ENCODE data around the gene SPSB3.

The SPSB3 gene

GRCh38 chr16:1792836-1793577, 10.6 kb upstream of the SPSB3 start:
- 97% methylated on average over 24 of the region's 33 CpGs for WGBS (ENCODE audit: insufficient coverage)
- POLR2A ChIA-PET, result no interaction called here

GRCh38 chr16:1791943-1792812, 9.8 kb upstream of the SPSB3 start:
- Histone ChIP-seq H3K4me3 (ENCODE audit: control insufficient read depth in 1 of 7, extremely low read depth in 1 of 7, insufficient read depth in 4 of 7, low read depth in 2 of 7, low read length in 6 of 7) (no peak overlapping the region), H3K4me1 (ENCODE audit: control extremely low read depth in 1 of 4, control insufficient read depth in 4 of 4, insufficient read depth in 4 of 4, low read length in 3 of 4) (no peaks in the 10 kb centered on the region), H3K9me3 (ENCODE audit: control extremely low read depth in 1 of 5, control insufficient read depth in 4 of 5, insufficient read depth in 2 of 5, low read depth in 1 of 5, low read length in 4 of 5) (peaks cover 0 to under 1% (median 0%) of the 10 kb centered on the region in 5 experiments), H3K27me3 (replicated peaks in 2 of 5; ENCODE audit: control insufficient read depth in 4 of 5, insufficient read depth in 5 of 5, low read length in 4 of 5) (no peaks in the 10 kb centered on the region), H3K36me3 (ENCODE audit: control insufficient read depth in 4 of 4, insufficient read depth in 4 of 4, low read length in 3 of 4) (peaks cover 0 to 48% (median 27%) of the 10 kb centered on the region in 4 experiments), H3K27ac (ENCODE audit: insufficient read depth in 1 of 2, low read depth in 1 of 2, low read length in 2 of 2, poor library complexity in 1 of 2, severe bottlenecking in 2 of 2) (no peak overlapping the region)
- no peak for DNase-seq
- 96% methylated on average over 59 of the region's 59 CpGs for WGBS (ENCODE audit: insufficient coverage)
- ChIA-PET POLR2A (no interaction called here), CTCF (no interaction called here)

More at GRCh38 chr16:1792836-1793577, 10.6 kb upstream of the SPSB3 start:
- Histone ChIP-seq H3K9me3 (ENCODE audit: control extremely low read depth in 1 of 5, control insufficient read depth in 4 of 5, insufficient read depth in 2 of 5, low read depth in 1 of 5, low read length in 4 of 5) (peaks cover 0 to 4% (median 2%) of the 10 kb centered on the region in 5 experiments), H3K27me3 (replicated peaks in 2 of 5; ENCODE audit: control insufficient read depth in 4 of 5, insufficient read depth in 5 of 5, low read length in 4 of 5) (no peaks in the 10 kb centered on the region), H3K27ac (ENCODE audit: insufficient read depth in 1 of 2, low read depth in 1 of 2, low read length in 2 of 2, poor library complexity in 1 of 2, severe bottlenecking in 2 of 2) (no peak overlapping the region), H3K36me3 (ENCODE audit: control insufficient read depth in 4 of 4, insufficient read depth in 4 of 4, low read length in 3 of 4) (peaks cover 0 to 40% (median 22%) of the 10 kb centered on the region in 4 experiments), H3K4me1 (ENCODE audit: control extremely low read depth in 1 of 4, control insufficient read depth in 4 of 4, insufficient read depth in 4 of 4, low read length in 3 of 4) (no peaks in the 10 kb centered on the region), H3K4me3 (ENCODE audit: control insufficient read depth in 1 of 7, extremely low read depth in 1 of 7, insufficient read depth in 4 of 7, low read depth in 2 of 7, low read length in 6 of 7) (no peak overlapping the region)
- DNase-seq, result no peak
- CTCF ChIA-PET, result no interaction called here

DNA sequence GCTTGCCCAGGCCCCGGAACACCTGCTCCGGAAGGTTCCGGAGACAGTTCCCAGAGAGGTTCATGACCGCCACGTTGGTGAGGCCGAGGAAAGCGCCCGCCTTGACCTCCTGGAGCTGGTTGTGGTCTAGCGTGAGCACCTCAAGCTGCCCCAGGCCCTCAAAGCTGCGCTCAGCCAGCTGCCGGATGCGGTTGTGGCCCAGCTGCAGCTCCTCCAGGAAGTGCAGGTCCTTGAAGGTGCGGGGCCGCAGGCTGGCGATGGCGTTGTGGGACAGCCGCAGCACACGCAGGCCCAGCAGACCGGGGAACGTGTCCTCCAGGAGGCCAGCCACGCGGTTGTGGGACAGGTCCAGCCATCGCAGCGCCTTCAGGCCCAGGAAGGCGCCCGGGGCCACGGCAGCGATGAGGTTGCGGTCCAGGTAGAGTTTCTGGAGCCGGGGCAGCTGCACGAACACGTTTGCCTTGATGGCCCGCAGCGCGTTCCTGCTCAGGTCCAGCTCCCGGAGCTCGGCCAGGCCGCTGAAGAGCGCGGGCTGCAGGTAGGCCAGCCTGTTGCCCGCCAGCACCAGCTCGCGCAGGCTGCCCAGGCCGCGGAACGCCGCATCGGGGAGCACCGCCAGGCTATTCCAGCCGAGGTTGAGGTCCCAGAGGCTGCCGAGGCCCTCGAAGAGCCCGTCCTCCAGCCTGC, 9.0 kb upstream of the SPSB3 start:
- DNase-seq, result no peak
- no peak overlapping the region for H3K27ac ChIP-seq (ENCODE audit: insufficient read depth in 1 of 2, low read depth in 1 of 2, low read length in 2 of 2, poor library complexity in 1 of 2, severe bottlenecking in 2 of 2)
- no peaks in the 10 kb centered on the region for H3K4me1 ChIP-seq (ENCODE audit: control extremely low read depth in 1 of 4, control insufficient read depth in 4 of 4, insufficient read depth in 4 of 4, low read length in 3 of 4)
- 97% methylated on average over 53 of the region's 53 CpGs for WGBS (ENCODE audit: insufficient coverage)
- H3K36me3 ChIP-seq (ENCODE audit: control insufficient read depth in 4 of 4, insufficient read depth in 4 of 4, low read length in 3 of 4), result peaks cover 0 to 56% (median 32%) of the 10 kb centered on the region in 4 experiments
- CTCF ChIA-PET, result interaction anchor here (0.8 kb wide), 1 partner anchor 57 kb away, joined by 3 read pairs; no protein-coding TSS in a partner anchor
- H3K4me3 ChIP-seq (ENCODE audit: control insufficient read depth in 1 of 7, extremely low read depth in 1 of 7, insufficient read depth in 4 of 7, low read depth in 2 of 7, low read length in 6 of 7), result no peak overlapping the region
- no peaks in the 10 kb centered on the region for H3K27me3 ChIP-seq (replicated peaks in 2 of 5; ENCODE audit: control insufficient read depth in 4 of 5, insufficient read depth in 5 of 5, low read length in 4 of 5)
- H3K9me3 ChIP-seq (ENCODE audit: control extremely low read depth in 1 of 5, control insufficient read depth in 4 of 5, insufficient read depth in 2 of 5, low read depth in 1 of 5, low read length in 4 of 5), result no peaks in the 10 kb centered on the region
- POLR2A ChIA-PET, result interaction anchor here (0.8 kb wide), 1 partner anchor 35 kb away, joined by 3 read pairs; the partner anchor contains the start of gene HAGH

DNA sequence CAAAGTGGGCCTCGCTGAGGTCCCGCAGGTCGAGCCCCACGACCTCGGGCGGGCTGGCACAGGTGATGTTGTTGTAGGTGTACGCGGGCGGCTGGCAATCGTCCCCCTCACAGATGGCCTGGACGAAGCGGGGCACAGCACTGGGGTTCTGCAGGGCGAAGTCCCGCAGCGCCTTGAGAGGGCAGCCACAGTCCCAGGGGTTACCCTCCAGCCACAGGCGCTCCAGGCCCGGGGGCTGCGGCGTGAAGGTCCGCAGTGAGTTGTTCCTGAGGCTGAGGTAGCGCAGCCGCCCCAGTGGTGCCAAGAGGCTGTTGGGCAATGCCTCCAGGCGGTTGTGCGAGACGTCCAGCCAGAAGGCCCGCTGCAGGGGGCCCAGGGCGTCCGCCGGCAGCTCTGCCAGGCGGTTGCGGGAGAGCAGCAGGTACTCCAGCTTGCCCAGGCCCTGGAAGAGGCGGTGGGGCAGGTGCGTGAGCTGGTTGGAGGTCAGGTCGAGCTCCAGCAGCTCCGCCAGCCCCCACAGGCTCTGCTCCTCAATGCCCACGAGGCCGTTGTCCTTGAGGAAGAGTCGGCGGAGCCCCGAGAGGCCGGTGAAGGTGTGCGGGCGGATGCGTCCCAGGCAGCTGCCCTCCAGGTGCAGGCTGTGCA, 8.4 kb upstream of the SPSB3 start:
- H3K27me3 ChIP-seq (replicated peaks in 2 of 5; ENCODE audit: control insufficient read depth in 4 of 5, insufficient read depth in 5 of 5, low read length in 4 of 5), result no peaks in the 10 kb centered on the region
- no peaks in the 10 kb centered on the region for H3K9me3 ChIP-seq (ENCODE audit: control extremely low read depth in 1 of 5, control insufficient read depth in 4 of 5, insufficient read depth in 2 of 5, low read depth in 1 of 5, low read length in 4 of 5)
- no peak for DNase-seq
- POLR2A ChIA-PET, result interaction anchor here (0.8 kb wide), 1 partner anchor 36 kb away, joined by 3 read pairs; the partner anchor contains the start of gene HAGH
- WGBS (ENCODE audit: insufficient coverage), result 97% methylated on average over 40 of the region's 44 CpGs
- no peak overlapping the region for H3K4me3 ChIP-seq (ENCODE audit: control insufficient read depth in 1 of 7, extremely low read depth in 1 of 7, insufficient read depth in 4 of 7, low read depth in 2 of 7, low read length in 6 of 7)
- peaks cover 0 to 62% (median 36%) of the 10 kb centered on the region in 4 experiments for H3K36me3 ChIP-seq (ENCODE audit: control insufficient read depth in 4 of 4, insufficient read depth in 4 of 4, low read length in 3 of 4)
- CTCF ChIA-PET, result interaction anchor here (0.8 kb wide), 1 partner anchor 58 kb away, joined by 3 read pairs; no protein-coding TSS in a partner anchor
- H3K27ac ChIP-seq (ENCODE audit: insufficient read depth in 1 of 2, low read depth in 1 of 2, low read length in 2 of 2, poor library complexity in 1 of 2, severe bottlenecking in 2 of 2), result no peak overlapping the region
- H3K4me1 ChIP-seq (ENCODE audit: control extremely low read depth in 1 of 4, control insufficient read depth in 4 of 4, insufficient read depth in 4 of 4, low read length in 3 of 4), result no peaks in the 10 kb centered on the region

GRCh38 chr16:1790261-1790610, 7.9 kb upstream of the SPSB3 start:
- Histone ChIP-seq H3K36me3 (ENCODE audit: control insufficient read depth in 4 of 4, insufficient read depth in 4 of 4, low read length in 3 of 4) (peaks cover 0 to 64% (median 36%) of the 10 kb centered on the region in 4 experiments), H3K9me3 (ENCODE audit: control extremely low read depth in 1 of 5, control insufficient read depth in 4 of 5, insufficient read depth in 2 of 5, low read depth in 1 of 5, low read length in 4 of 5) (no peaks in the 10 kb centered on the region), H3K4me1 (ENCODE audit: control extremely low read depth in 1 of 4, control insufficient read depth in 4 of 4, insufficient read depth in 4 of 4, low read length in 3 of 4) (no peaks in the 10 kb centered on the region), H3K4me3 (ENCODE audit: control insufficient read depth in 1 of 7, extremely low read depth in 1 of 7, insufficient read depth in 4 of 7, low read depth in 2 of 7, low read length in 6 of 7) (no peak overlapping the region), H3K27me3 (replicated peaks in 2 of 5; ENCODE audit: control insufficient read depth in 4 of 5, insufficient read depth in 5 of 5, low read length in 4 of 5) (no peaks in the 10 kb centered on the region), H3K27ac (ENCODE audit: insufficient read depth in 1 of 2, low read depth in 1 of 2, low read length in 2 of 2, poor library complexity in 1 of 2, severe bottlenecking in 2 of 2) (no peak overlapping the region)
- ChIA-PET CTCF (no interaction called here), POLR2A (no interaction called here)
- WGBS (ENCODE audit: insufficient coverage), result 93% methylated on average over 15 of the region's 15 CpGs
- DNase-seq, result no peak

GRCh38 chr16:1789643-1790045, 7.3 kb upstream of the SPSB3 start:
- Histone ChIP-seq H3K27me3 (replicated peaks in 2 of 5; ENCODE audit: control insufficient read depth in 4 of 5, insufficient read depth in 5 of 5, low read length in 4 of 5) (no peaks in the 10 kb centered on the region), H3K27ac (ENCODE audit: insufficient read depth in 1 of 2, low read depth in 1 of 2, low read length in 2 of 2, poor library complexity in 1 of 2, severe bottlenecking in 2 of 2) (no peak overlapping the region), H3K36me3 (ENCODE audit: control insufficient read depth in 4 of 4, insufficient read depth in 4 of 4, low read length in 3 of 4) (peaks cover 0 to 64% (median 38%) of the 10 kb centered on the region in 4 experiments), H3K4me3 (ENCODE audit: control insufficient read depth in 1 of 7, extremely low read depth in 1 of 7, insufficient read depth in 4 of 7, low read depth in 2 of 7, low read length in 6 of 7) (no peak overlapping the region), H3K9me3 (ENCODE audit: control extremely low read depth in 1 of 5, control insufficient read depth in 4 of 5, insufficient read depth in 2 of 5, low read depth in 1 of 5, low read length in 4 of 5) (no peaks in the 10 kb centered on the region), H3K4me1 (ENCODE audit: control extremely low read depth in 1 of 4, control insufficient read depth in 4 of 4, insufficient read depth in 4 of 4, low read length in 3 of 4) (no peaks in the 10 kb centered on the region)
- no peak for DNase-seq
- POLR2A ChIA-PET, result no interaction called here
- CTCF ChIA-PET, result no interaction called here
- WGBS (ENCODE audit: insufficient coverage), result 93% methylated on average over 21 of the region's 25 CpGs

Data from common myeloid progenitor, CD34-positive (primary cell).